GM21529 (cell line): ENCODE measurements around the gene AP1S2.
"Not testable (repeated sequence)": the region's sequence is repeated elsewhere in the genome, so short reads cannot be mapped to it uniquely, and the experiment has no call there.

ENCODE experiments used
- ATAC-seq: cut with Tn5 transposase; IDR thresholded peaks from one replicate; pipeline ENCODE4 v1.9.1; 2021; ENCODE audit not compliant: unreplicated experiment

AP1S2 gene

DNA sequence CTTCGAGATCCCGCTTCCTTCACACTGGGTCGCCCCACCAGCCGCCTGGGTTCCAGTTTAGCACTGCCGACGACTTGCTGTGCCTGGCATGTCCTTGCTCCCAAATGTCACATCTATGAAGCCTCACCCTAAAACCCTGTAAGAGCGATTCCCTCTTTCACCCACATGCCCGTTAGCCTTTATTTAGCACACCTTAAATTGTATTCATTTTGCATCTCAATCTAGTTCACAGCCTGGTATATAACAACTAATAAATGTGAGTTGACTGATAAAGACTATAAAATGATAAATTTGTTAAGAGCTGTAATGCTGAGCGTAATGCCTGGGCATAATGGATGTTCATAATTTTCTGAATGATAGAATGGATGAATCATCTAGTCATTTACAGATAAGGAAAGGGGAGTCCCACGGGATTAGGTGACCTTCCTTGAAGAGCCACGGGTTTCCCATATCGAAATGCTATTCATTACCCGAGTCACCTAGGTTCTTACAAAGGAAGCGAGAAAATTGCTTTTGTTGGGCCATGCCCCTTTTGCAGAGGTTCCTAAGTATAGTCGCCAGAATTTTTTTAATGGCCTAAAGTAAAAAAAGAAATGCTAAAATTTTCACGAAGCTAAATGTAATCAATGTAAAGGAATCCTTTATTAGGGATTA lies 1.1 kb upstream of the AP1S2 start:
- no peak for ATAC-seq

- peak; percentile 39 for ATAC-seq
Observed at GRCh38 chrX:15854080-15854655, 445 bp downstream of the AP1S2 start.

GRCh38 chrX:15853586-15854079 lies 980 bp downstream of the AP1S2 start:
- no peak for ATAC-seq

GRCh38 chrX:15849555-15849954 lies 5.1 kb downstream of the AP1S2 start:
- no peak for ATAC-seq

- ATAC-seq = no peak
Observed at GRCh38 chrX:15848576-15848975, 6.0 kb downstream of the AP1S2 start.

GRCh38 chrX:15843960-15844359 lies 10.7 kb downstream of the AP1S2 start:
- ATAC-seq = no peak

GRCh38 chrX:15841853-15842516 lies 12.6 kb downstream of the AP1S2 start:
- no peak for ATAC-seq

DNA sequence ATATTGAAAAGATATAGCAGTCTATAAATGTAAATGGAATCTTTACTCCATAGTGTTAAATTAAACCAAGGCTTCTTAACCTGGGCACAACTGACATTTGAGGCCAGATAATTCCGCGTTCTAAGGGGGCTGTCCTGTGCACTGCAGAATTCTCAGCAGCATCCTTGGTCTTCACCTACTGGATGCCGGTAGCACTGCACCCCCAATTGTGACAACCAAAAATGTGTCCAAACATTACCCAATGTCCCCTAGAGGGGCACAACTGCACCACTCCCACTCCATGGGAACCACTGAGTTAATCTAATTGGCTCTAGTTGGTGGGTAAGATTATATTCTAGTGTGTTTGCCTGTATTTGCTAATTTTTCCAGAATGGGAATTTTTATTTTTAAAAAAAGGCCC lies 16.6 kb downstream of the AP1S2 start:
- no peak for ATAC-seq

DNA sequence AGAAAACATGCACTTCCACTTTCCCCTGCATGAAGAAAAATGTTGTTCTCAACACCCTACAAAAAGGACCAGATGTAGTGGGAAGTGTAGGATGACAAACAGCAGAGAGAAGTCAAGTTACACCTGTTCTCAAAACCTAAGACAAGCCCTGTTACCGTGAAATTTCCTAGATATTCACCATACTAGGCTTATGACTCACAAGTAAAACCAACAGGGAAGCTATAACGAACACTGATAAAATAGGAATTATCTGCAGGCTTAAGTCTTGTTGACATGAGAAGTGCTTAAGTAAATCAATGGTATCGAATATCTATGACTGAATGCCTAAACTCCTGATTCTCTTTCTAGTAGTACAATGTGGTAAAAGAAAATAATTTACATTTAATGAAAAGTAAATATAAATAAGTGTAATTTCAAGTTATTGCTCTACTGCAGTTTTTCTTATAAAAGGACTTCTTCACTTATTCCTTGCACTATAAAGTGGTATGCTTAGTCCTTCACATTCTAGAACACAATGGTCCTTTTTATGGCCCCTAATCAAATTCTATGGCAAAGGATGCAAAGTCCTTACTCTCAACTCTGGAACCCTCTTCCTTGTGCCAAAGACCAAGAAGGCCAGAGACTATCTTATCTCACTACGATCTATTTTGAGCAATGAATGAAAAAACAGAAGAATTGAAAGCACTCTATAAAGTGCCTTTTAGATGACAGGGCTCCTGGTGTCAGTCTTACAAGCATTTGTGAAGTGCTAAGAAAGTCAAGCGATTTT lies 19.6 kb downstream of the AP1S2 start:
- ATAC-seq = no peak

- no peak for ATAC-seq
Observed at GRCh38 chrX:15834053-15834452, 20.6 kb downstream of the AP1S2 start.

GRCh38 chrX:15831347-15831746 lies 23.3 kb downstream of the AP1S2 start:
- not testable (repeated sequence) for ATAC-seq

- ATAC-seq = no peak
Observed at GRCh38 chrX:15829217-15829616, 25.4 kb downstream of the AP1S2 start.

DNA sequence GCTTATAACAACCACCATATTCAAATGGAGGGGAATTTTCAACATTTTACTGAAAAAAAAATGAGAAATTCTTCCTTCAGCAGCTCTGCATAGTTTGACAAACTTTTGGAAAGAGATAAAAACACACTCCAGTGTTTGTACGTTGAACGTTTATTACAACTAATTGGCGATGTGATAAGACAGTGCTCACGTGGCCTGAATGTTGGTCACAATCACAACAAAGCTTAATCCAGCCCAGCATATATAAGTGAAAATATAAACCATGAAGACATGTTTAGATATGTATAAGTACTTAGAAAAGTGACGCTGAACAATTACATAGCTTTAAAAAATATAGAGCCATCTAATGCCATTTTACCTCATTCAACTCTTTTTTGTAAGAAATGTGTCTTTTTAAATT lies 28.7 kb downstream of the AP1S2 start:
- ATAC-seq = no peak

- no peak for ATAC-seq
Observed at GRCh38 chrX:15822922-15823321, 31.7 kb downstream of the AP1S2 start.

DNA sequence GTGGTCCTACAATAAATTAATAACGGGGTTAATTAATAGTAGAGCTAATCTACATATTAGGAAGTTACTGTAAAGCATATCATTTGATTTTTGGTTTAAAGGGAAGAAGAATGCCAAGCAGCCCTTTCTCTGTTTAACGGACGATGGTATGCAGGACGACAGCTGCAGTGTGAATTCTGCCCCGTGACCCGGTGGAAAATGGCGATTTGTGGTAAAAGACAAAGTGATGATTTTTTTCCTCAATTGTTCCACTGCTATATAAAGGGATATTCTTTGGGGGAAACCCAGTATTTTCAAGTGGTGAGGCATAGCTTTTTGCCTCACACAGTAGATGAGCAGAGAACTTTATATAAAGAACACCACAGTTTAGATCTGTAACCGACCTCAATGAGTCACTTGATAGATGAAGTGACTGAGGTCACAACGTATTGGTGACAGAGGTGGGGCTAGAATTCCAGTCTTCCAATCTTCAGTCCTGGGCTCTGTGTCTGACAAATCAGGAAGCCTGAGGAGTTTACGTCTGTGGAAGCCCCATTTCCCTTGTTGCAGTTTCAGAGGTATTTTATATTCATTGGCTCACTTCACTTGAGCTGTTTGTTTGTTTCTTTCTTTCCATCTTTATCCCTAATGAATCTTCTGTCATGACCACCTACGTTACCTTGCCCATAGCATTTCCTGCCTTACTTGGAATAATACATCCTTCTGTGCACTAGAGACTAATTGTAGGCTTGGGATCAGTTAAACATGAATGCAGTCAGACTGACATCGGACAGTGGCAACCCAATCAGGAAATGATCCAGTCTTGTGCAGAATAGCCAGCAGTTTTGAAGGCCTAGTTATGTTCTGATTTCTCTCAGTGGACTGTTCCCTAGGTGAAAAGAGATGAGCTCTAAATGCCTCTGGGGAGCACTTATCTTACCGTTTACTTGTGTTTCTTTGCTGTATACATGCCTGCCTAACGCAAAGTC lies 34.2 kb downstream of the AP1S2 start:
- ATAC-seq = no peak

DNA sequence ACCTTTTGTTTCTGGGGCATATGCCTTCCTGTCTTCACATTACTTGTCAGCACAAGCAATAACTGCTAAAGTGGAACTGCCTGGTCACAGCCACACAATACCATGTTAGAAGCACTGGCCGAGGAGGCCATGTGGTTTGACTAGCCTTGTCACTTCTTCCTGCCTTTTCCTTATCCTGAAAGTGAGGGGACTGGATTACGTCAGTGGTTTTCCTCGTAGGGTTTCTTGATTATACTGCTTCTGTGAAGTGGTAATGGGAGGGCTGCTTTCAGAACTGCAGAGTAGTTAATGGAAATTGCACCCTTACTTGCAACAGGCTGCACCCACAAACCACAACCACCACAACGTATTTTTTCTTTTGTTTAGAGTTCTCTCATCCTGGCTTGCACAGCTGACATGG lies 37.7 kb downstream of the AP1S2 start:
- no peak for ATAC-seq

DNA sequence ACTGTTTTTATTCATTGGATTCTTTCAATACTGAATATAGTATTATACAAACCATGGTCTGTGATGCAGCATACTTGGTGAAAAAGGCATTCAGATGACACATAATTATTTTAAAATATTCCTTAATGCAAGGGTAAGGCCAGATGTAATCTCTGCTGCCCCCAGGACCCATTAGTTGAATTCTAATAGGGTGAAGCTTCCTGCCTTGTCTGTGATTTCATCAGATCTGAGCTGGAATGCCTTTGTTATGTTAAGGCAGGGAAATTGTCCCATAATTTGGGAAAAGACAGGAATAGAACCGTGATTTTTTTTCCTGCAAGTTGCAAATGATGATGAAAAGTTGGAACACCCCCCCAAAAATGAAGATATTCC lies 38.2 kb downstream of the AP1S2 start:
- ATAC-seq = no peak

GRCh38 chrX:15815779-15816437 lies 38.7 kb downstream of the AP1S2 start:
- peak; percentile 96 for ATAC-seq

DNA sequence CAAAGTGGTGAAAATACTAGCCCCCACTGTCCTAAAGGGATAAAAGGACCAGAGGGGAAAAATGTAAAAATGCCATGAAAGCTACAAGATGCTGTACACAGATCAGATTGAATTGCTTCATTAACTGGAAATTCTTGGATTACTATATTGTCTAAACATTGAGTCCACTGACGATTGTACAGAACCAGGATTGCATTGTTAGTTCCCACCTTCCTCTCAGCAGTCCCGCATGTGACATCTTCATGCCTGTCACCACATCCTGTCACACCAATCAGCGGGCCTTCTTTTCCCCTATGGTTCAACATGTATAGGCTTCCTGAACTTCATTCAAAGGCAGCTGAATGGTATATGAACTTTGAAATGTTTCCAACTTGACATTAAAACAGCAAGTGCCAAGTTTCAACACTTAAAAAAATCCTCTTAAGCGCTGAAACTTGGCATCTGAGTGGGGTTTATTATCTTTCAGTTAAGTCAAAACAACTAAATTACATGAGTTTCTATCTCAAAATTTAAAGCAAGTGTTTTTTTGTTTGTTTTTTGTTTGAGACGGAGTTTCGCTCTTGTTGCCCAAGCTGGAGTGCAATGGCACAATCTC lies 39.7 kb downstream of the AP1S2 start:
- no peak for ATAC-seq

- no peak for ATAC-seq
Observed at GRCh38 chrX:15813416-15813815, 41.2 kb downstream of the AP1S2 start.
